Fibroblast of skin of abdomen (primary cell): ENCODE results near the gene PCDHA4. TPM values are rescaled to one million over a fixed set of nuclear protein-coding genes. Genes with fewer than 3 reads are reported as not detected.
"Not testable (repeated sequence)": the region's sequence is repeated elsewhere in the genome, so short reads cannot be mapped to it uniquely, and the experiment has no call there.

Experiments used
- DNase-seq: peaks from one replicate; pipeline ENCODE4 v3.0.0-alpha.2; 2013
- polyA plus RNA-seq, 2 experiments: library from polyadenylated mRNA; unstranded; fragments of 120-200 nt; gene quantifications; one replicate each; pipeline ENCODE4 v1.2.1, GENCODE V29; 2013; ENCODE audit not compliant: insufficient read length in 2 of 2

PCDHA4 gene
- 0.09 TPM for polyA plus RNA-seq (2013, experiment 1 of 2; ENCODE audit: insufficient read length)
- 0.09 TPM for polyA plus RNA-seq (2013, experiment 2 of 2; ENCODE audit: insufficient read length)

DNA sequence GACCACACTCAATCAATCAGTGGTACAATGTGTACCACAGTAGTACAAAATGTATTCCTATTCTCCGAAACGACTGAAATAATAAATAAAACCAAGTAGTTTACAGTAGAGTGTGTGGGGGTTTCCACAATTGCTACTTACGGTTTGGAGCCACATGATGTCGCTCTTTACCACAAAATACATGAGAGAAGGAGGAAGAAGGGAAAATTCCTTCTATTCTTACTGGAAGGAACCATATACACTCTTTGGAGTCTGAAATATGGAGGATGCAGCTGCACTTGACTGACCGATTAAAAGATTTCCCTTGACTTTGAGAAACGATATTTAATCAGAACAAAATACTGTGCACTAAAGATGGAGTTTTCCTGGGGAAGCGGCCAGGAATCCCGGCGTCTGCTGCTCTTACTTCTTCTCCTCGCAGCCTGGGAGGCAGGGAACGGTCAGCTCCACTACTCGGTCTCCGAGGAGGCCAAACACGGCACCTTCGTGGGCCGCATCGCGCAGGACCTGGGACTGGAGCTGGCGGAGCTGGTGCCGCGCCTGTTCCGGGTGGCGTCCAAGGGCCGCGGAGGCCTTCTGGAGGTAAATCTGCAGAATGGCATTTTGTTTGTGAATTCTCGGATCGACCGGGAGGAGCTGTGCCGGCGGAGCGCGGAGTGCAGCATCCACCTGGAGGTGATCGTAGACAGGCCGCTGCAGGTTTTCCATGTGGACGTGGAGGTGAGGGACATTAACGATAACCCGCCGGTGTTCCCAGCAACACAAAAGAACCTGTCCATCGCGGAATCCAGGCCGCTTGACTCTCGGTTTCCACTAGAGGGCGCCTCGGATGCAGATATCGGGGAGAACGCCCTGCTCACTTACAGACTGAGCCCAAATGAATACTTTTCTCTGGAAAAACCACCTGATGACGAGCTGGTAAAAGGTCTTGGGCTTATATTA is at the start of gene PCDHA4:
TSS of gene PCDHA4 (plus strand) at position 235 of the 942 bp plus-strand sequence.
- no peak for DNase-seq

DNA sequence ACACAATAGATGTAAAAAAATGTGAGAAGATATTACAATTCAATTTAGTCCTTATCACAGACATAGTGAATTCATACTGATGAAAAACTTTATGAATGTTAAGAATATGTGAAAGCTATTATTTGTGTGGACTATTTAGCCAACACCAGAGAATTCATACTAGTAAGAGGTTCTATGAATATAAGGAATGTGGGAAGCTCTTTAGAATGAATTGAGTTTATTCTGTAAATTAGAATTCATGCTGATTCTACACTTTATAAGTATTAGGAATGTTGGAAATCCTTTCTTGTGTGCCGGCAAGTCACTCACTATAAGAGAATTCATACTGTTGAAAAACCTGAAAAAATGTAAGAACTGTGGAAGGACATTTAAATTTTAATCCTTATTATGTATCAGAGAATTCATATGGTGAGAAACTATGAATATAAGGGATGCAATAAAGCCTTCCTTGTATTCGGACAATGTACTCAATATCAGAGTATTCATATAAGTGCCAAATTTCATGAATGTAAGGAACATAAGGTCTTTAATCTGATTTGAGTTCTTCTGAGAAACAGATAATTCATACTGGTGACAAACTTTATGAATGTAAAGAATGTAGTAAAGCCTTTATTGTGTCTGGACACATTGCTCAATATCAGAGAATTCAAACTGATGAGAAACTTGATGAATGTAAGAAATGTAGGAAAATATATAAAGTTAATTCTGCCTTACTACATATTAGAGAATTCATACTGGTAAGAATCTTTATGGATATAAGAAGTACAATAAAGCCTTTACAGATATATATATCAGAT is 42.5 kb upstream of the PCDHA4 start:
- no peak for DNase-seq

DNA sequence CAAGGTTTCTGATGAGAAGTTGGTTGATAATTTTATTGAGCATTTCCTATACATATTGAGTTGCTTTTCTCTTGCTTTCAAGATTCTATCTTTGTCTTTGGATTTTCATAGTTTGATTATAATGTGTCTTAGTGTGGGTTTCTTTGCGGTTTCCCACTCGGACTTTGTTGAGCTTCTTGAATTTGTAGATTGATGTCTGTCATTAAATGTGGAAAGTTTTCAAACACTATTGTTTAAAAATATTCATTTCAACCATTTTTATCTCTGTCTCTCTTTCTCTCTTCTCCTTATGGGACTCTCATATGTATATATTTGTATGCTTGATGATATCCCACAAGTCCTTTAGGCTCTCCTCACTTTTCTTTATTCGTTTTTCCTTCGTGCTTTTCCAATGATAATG is 39.4 kb upstream of the PCDHA4 start:
- no peak for DNase-seq

DNA sequence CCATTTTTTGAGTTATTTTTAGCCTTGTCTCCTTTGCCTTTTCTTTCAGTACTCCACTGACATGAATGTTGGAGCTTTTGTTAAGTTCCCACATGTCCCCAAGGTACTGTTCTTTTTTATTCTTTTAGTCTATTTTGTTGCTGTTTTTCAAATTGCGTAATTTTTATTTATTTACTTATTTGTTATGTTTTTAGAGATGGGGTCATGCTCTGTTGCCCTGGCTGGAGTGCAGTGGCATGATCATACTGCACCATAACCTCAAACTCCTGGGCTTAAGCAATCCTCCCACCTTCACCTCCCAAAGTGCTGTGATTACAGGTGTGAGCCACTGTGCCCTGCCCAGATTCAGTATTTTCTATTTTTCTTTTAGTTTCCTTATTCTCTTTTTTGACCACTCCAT is 26.4 kb upstream of the PCDHA4 start:
- DNase-seq, result no peak

DNA sequence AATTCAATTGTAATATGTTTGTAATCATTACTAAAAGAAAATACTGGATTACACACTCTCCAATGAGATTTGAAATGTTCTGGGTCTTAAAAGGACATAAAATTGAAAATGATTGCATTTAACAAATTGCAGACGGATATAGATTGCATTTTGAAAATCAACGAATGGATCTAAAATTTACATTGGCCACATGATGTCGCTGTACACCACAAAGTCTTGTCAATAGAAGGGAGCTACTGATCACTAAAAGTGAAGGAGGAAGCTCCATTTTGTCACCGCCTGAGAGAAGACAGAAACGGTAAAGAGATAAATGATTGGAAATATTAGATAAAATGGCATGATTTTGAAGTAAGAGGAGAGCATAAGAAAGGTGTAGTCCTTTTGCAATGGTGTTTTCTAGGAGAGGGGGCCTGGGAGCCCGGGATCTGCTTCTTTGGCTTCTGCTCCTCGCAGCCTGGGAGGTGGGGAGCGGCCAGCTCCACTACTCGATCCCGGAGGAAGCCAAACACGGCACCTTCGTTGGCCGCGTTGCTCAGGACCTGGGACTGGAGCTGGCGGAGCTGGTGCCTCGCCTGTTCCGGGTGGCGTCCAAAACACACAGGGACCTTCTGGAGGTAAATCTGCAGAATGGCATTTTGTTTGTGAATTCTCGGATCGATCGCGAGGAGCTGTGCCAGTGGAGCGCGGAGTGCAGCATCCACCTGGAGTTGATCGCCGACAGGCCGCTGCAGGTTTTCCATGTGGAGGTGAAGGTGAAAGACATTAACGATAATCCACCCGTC is 20.8 kb upstream of the PCDHA4 start, which contains the start of gene PCDHA1:
TSS of gene PCDHA1 (plus strand) at position 236 of the 782 bp plus-strand sequence.
- no peak for DNase-seq

DNA sequence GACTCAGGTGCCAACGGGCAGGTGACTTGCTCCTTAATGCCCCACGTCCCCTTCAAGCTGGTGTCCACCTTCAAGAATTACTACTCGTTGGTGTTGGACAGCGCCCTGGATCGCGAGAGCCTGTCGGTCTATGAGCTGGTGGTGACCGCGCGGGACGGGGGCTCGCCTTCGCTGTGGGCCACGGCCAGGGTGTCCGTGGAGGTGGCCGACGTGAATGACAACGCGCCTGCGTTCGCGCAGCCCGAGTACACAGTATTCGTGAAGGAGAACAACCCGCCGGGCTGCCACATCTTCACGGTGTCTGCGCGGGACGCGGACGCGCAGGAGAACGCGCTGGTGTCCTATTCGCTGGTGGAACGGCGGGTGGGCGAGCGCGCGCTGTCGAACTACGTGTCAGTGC is 19.4 kb upstream of the PCDHA4 start:
- not testable (repeated sequence) for DNase-seq

DNA sequence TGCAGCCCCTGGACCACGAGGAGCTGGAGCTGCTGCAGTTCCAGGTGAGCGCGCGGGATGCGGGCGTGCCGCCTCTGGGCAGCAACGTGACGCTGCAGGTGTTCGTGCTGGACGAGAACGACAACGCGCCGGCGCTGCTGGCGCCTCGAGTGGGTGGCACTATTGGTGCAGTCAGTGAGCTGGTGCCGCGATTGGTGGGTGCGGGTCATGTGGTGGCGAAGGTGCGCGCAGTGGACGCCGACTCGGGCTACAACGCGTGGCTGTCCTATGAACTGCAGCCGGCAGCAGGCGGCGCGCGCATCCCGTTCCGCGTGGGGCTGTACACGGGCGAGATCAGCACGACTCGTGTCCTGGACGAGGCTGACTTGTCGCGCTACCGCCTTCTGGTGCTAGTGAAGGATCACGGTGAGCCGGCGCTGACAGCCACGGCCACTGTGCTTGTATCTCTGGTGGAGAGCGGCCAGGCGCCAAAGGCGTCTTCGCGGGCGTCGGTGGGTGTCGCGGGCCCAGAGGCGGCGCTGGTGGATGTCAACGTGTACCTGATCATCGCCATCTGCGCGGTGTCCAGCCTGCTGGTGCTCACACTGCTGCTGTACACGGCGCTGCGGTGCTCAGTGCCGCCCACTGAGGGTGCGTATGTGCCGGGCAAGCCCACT is 18.9 kb upstream of the PCDHA4 start:
- not testable (repeated sequence) for DNase-seq

DNA sequence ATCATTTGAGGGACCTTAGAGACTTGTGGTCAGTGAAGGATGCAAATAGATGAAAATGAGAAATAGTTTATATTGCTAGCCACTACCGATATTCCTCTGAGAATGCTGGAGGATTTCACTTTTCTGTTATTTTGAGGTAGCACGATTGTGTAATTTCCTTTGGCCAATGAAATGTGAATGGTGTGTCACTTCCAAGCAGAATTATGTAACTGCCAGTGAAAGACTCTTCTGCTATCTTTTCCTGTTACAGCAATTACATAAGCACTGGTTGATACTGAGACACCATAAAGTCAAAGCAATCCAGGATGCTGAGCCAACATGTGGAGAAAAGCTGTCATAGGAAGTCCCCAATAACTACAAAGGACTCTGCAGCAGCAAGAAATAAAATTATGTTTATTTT is 15.8 kb upstream of the PCDHA4 start:
- DNase-seq, result no peak

DNA sequence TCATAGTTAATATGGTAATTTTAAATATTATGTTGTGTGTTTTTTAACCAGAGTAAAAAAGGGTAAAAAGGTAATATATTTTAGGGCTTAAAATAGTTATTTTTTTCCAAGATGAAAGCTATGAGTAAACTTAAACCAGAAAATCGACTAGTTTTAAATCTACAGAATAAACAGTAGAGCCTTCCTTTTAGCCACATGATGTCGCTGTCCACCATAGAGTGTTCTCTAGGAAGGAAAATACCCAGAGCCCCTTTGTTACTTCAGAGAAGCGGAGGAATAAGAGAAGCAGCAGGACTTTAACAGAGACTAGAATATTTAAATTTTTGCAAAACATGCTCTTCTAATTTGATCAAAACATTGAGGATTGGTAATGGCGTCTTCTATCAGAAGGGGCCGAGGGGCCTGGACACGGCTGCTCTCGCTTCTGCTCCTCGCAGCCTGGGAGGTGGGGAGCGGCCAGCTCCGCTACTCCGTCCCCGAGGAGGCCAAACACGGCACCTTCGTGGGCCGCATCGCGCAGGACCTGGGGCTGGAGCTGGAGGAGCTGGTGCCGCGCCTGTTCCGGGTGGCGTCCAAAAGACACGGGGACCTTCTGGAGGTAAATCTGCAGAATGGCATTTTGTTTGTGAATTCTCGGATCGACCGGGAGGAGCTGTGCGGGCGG is 12.1 kb upstream of the PCDHA4 start, which contains the start of gene PCDHA2:
TSS of gene PCDHA2 (plus strand) at position 258 of the 664 bp plus-strand sequence.
- no peak for DNase-seq

DNA sequence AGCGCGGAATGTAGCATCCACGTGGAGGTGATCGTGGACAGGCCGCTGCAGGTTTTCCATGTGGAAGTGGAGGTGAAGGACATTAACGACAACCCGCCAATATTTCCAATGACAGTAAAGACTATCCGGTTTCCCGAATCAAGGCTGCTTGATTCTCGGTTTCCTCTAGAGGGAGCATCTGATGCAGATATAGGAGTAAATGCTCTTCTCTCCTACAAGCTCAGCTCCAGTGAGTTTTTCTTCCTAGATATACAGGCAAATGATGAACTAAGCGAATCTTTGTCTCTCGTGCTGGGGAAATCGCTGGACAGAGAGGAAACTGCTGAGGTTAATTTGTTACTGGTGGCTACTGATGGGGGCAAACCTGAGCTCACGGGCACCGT is 11.6 kb upstream of the PCDHA4 start:
- DNase-seq, result no peak

DNA sequence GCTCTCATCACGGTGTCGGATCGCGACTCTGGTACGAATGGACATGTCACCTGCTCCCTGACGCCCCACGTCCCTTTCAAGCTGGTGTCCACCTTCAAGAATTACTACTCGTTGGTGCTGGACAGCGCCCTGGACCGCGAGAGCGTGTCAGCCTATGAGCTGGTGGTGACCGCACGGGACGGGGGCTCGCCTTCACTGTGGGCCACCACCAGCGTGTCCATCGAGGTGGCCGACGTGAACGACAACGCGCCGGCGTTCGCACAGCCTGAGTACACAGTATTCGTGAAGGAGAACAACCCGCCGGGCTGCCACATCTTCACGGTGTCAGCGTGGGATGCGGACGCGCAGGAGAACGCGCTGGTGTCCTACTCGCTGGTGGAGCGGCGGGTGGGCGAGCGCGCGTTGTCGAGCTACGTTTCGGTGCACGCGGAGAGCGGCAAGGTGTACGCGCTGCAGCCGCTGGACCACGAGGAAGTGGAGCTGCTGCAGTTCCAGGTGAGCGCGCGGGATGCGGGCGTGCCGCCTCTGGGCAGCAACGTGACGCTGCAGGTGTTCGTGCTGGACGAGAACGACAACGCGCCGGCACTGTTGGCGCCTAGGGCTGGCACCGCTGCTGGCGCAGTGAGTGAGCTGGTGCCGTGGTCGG is 10.7 kb upstream of the PCDHA4 start:
- DNase-seq, result not testable (repeated sequence)

DNA sequence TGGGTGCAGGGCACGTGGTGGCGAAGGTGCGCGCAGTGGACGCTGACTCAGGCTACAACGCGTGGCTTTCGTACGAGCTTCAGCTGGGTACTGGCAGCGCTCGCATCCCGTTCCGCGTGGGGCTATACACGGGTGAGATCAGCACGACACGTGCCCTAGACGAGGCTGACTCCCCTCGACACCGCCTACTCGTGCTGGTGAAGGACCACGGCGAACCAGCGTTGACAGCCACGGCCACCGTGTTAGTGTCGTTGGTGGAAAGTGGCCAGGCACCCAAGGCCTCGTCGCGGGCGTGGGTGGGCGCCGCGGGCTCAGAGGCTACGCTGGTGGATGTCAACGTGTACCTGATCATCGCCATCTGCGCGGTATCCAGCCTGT is 10.2 kb upstream of the PCDHA4 start:
- no peak for DNase-seq

DNA sequence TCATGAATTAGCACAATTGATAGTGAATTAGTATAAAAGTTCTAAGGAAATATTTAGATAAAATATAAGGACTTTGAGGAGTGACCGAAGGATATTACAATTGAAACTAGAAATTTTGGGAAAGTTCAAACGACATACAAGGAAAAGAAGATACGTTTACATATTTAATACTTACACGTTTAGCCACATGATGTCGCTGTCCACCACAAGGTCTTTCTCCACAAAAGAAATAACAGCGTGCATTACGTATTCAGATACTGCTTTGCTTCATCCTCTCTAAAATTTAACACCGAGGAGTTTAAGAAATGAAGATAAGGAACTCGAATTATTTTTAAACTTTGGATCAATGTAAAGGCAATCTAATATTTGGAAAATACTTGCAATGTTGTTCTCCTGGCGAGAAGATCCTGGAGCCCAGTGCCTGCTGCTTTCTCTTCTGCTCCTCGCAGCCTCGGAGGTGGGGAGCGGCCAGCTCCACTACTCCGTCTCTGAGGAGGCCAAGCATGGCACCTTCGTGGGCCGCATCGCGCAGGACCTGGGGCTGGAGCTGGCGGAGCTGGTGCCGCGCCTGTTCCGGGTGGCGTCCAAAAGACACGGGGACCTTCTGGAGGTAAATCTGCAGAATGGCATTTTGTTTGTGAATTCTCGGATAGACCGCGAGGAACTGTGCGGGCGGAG is 5.9 kb upstream of the PCDHA4 start, which contains the start of gene PCDHA3:
TSS of gene PCDHA3 (plus strand) at position 242 of the 678 bp plus-strand sequence.
- no peak for DNase-seq

DNA sequence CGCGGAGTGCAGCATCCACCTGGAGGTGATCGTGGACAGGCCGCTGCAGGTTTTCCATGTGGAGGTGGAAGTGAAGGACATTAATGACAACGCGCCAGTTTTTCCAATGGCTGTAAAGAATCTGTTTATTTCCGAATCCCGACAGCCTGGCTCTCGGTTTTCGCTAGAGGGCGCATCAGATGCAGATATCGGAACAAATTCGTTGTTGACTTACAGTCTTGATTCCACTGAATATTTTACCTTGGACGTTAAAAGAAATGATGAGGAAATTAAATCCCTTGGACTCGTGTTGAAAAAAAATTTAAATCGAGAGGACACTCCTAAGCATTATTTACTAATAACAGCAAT is 5.4 kb upstream of the PCDHA4 start:
- no peak for DNase-seq

DNA sequence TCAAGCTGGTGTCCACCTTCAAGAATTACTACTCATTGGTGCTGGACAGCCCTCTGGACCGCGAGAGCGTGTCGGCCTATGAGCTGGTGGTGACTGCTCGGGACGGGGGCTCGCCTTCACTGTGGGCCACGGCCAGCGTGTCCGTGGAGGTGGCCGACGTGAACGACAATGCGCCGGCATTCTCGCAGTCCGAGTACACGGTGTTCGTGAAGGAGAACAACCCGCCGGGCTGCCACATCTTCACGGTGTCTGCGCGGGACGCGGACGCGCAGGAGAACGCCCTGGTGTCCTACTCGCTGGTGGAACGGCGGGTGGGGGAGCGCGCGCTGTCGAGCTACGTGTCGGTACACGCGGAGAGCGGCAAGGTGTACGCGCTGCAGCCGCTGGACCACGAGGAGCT is 4.5 kb upstream of the PCDHA4 start:
- DNase-seq, result not testable (repeated sequence)

DNA sequence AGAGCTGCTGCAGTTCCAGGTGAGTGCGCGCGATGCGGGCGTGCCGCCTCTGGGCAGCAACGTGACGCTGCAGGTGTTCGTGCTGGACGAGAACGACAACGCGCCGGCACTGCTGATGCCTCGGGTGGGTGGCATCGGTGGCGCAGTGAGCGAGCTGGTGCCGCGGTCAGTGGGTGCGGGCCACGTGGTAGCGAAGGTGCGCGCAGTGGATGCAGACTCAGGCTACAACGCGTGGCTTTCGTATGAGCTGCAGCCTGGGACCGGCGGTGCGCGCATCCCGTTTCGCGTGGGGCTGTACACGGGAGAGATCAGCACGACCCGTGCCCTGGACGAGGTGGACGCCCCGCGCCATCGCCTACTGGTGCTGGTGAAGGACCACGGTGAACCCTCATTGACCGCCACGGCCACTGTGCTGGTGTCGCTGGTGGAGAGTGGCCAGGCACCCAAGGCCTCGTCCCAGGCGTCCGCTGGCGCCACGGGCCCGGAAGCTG is 4.0 kb upstream of the PCDHA4 start:
- no peak for DNase-seq

DNA sequence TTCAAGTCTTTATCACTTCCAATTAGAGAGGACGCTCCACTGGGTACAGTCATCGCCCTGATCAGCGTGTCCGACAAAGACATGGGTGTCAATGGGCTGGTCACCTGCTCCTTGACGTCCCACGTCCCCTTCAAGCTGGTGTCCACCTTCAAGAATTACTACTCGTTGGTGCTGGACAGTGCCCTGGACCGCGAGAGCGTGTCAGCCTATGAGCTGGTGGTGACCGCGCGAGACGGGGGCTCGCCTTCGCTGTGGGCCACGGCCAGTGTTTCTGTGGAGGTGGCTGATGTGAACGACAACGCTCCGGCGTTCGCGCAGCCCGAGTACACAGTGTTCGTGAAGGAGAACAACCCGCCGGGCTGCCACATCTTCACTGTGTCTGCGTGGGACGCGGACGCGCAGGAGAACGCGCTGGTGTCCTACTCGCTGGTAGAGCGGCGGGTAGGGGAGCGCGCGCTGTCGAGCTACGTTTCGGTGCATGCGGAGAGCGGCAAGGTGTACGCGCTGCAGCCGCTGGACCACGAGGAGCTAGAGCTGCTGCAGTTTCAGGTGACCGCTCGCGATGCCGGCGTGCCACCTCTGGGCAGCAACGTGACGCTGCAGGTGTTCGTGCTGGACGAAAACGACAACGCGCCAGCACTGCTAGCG is 1.5 kb downstream of the PCDHA4 start:
- DNase-seq, result not testable (repeated sequence)

DNA sequence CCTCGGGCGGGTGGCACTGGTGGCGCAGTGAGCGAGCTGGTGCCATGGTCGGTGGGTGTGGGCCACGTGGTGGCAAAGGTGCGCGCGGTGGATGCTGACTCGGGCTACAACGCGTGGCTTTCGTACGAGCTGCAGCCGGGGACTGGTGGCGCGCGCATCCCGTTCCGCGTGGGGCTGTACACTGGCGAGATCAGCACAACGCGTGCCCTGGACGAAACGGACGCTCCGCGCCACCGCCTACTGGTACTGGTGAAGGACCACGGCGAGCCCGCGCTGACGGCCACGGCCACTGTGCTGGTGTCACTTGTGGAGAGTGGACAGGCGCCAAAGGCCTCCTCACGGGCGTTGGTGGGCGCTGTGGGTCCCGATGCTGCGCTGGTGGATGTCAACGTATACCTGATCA is 2.0 kb downstream of the PCDHA4 start:
- DNase-seq, result no peak
